Smooth muscle cell (in vitro differentiated cells): Measurements from ENCODE around the gene SMIM24. TPM values are rescaled to one million over a fixed set of nuclear protein-coding genes. Genes with fewer than 3 reads are reported as not detected.
A peak's percentile ranks its signal among the peaks of the same experiment; 100 is the strongest.
"Not testable (repeated sequence)": the region's sequence is repeated elsewhere in the genome, so short reads cannot be mapped to it uniquely, and the experiment has no call there.

Experiments used
- DNase-seq: peaks from one replicate; lab custom pipeline; 2025; ENCODE audit not compliant: unreplicated experiment; lab: John Stamatoyannopoulos, UW
- H2AFZ ChIP-seq: fragments of 200-600 bp; sonication (generic); 2 replicates; pipeline ENCODE4 v1.6.0; 2016; ENCODE audit warnings: antibody characterized with exemption, low read depth, mild to moderate bottlenecking
- H3F3A ChIP-seq: fragments of 200-600 bp; sonication (generic); 2 replicates; pipeline ENCODE4 v1.6.0; 2017; ENCODE audit warnings: antibody characterized with exemption, low read depth
- H3K27ac ChIP-seq: fragments of 200-600 bp; sonication (generic); 2 replicates; pipeline ENCODE4 v1.5.1; 2016; ENCODE audit warnings: low read depth, mild to moderate bottlenecking
- H3K27me3 ChIP-seq: fragments of 200-600 bp; sonication (generic); 2 replicates; pipeline ENCODE4 v1.6.1; 2016; ENCODE audit warnings: low read depth, mild to moderate bottlenecking
- H3K36me3 ChIP-seq: fragments of 200-600 bp; sonication (generic); 2 replicates; pipeline ENCODE4 v1.5.1; 2016; ENCODE audit warnings: low read depth
- H3K4me1 ChIP-seq: fragments of 200-600 bp; sonication (generic); 2 replicates; pipeline ENCODE4 v1.5.1; 2016; ENCODE audit warnings: low read depth
- H3K4me2 ChIP-seq: fragments of 200-600 bp; sonication (generic); 2 replicates; pipeline ENCODE4 v1.6.0; 2016; ENCODE audit warnings: mild to moderate bottlenecking
- H3K4me3 ChIP-seq: fragments of 200-600 bp; sonication (generic); 2 replicates; pipeline ENCODE4 v1.5.1; 2016; ENCODE audit warnings: mild to moderate bottlenecking
- H3K79me2 ChIP-seq: fragments of 200-600 bp; sonication (generic); 2 replicates; pipeline ENCODE4 v1.6.0; 2016; ENCODE audit warnings: low read depth, mild to moderate bottlenecking
- H3K9ac ChIP-seq: fragments of 200-600 bp; sonication (generic); 2 replicates; pipeline ENCODE4 v1.6.0; 2016; ENCODE audit warnings: low read depth
- H3K9me3 ChIP-seq: fragments of 200-600 bp; sonication (generic); replicated peaks from 2 replicates; pipeline ENCODE4 v1.5.1; 2016; ENCODE audit warnings: low read depth
- H4K20me1 ChIP-seq: fragments of 200-600 bp; sonication (generic); 2 replicates; pipeline ENCODE4 v1.6.0; 2016; ENCODE audit warnings: low read depth
- CTCF ChIP-seq: fragments of 200-600 bp; sonication (generic); IDR thresholded peaks from 2 replicates; pipeline ENCODE4 v1.5.1; 2017; ENCODE audit warnings: borderline replicate concordance, mild to moderate bottlenecking, antibody characterized with exemption; ENCODE audit not compliant: insufficient read depth, poor library complexity, severe bottlenecking
- WGBS: methylation state at CpG from one replicate; pipeline ENCODE4 v1.1.7; 2016; ENCODE audit warnings: low lambda C conversion rate; 5-methylcytosine and 5-hydroxymethylcytosine counted together
- polyA plus RNA-seq: library from polyadenylated mRNA; unstranded; fragments of >200 nt; fragmentation: Nextera tagmentation; extraction: Ambion mirVana; gene quantifications from 2 replicates; pipeline ENCODE4 v1.2.1, GENCODE V29; 2016
- total RNA-seq: library from RNA; depleted of rRNA; stranded (reverse); fragments of >200 nt; gene quantifications from 2 replicates; pipeline ENCODE4 v1.2.3, GENCODE V29; 2014

The SMIM24 gene
- total and polyA plus RNA-seq, 2 experiments from 2014 or later, result 1.1 TPM; not detected in 1

GRCh38 chr19:3508771-3509535 lies 28.6 kb upstream of the SMIM24 start:
- H3K36me3 ChIP-seq, result no peaks in the 10 kb centered on the region
- peak overlapping the region; percentile 60 for H3K9ac ChIP-seq
- H3K27me3 ChIP-seq, result no peaks in the 10 kb centered on the region
- no peaks in the 10 kb centered on the region for H3K4me1 ChIP-seq
- H2AFZ ChIP-seq, result no peak overlapping the region
- peak overlapping the region; percentile 2 for H3K4me2 ChIP-seq
- peak overlapping the region; percentile 87 for H3K27ac ChIP-seq
- H3K9me3 ChIP-seq, result no peaks in the 10 kb centered on the region
- no peak for TF ChIP-seq CTCF
- peaks cover 72% of the 10 kb centered on the region for H3K79me2 ChIP-seq
- DNase-seq, result no peak
- H3K4me3 ChIP-seq, result no peak overlapping the region
- peaks cover 4% of the 10 kb centered on the region for H3F3A ChIP-seq
- H4K20me1 ChIP-seq, result peaks cover 67% of the 10 kb centered on the region
- 86% methylated on average over 23 of the region's 23 CpGs for WGBS

- H3K4me1 ChIP-seq, H3K36me3 ChIP-seq, H3K27me3 ChIP-seq, H2AFZ ChIP-seq, H3K9me3 ChIP-seq, DNase-seq, H3F3A ChIP-seq: not testable (repeated sequence)
- Histone ChIP-seq H3K79me2 (peaks cover 65% of the 10 kb centered on the region), H3K9ac (peak overlapping the region; percentile 96), H3K4me2 (peak overlapping the region; percentile 99), H3K4me3 (peak overlapping the region; percentile 90), H3K27ac (peak overlapping the region; percentile 87), H4K20me1 (peaks cover 60% of the 10 kb centered on the region)
- 87% methylated on average over 17 of the region's 18 CpGs for WGBS
These were observed 27.9 kb upstream of the SMIM24 start for GRCh38 chr19:3508121-3508661.

GRCh38 chr19:3507371-3508120 lies 27.2 kb upstream of the SMIM24 start:
- Histone ChIP-seq H3K9ac (peak overlapping the region; percentile 96), H2AFZ (no peak overlapping the region), H3K4me2 (peak overlapping the region; percentile 99), H3F3A (peaks cover 4% of the 10 kb centered on the region), H3K4me1 (no peaks in the 10 kb centered on the region), H3K27ac (peak overlapping the region; percentile 87), H3K36me3 (no peaks in the 10 kb centered on the region), H4K20me1 (peaks cover 53% of the 10 kb centered on the region), H3K9me3 (no peaks in the 10 kb centered on the region), H3K4me3 (peak overlapping the region; percentile 90), H3K27me3 (no peaks in the 10 kb centered on the region), H3K79me2 (peaks cover 58% of the 10 kb centered on the region)
- TF ChIP-seq CTCF, result no peak
- 18% methylated on average over 31 of the region's 31 CpGs for WGBS
- no peak for DNase-seq
